GM21360 (cell line): ENCODE measurements around the gene MAX.

ENCODE experiments used
- ATAC-seq: cut with Tn5 transposase; IDR thresholded peaks from one replicate; pipeline ENCODE4 v1.9.1; 2021; ENCODE audit warnings: mild to moderate bottlenecking, moderate library complexity; ENCODE audit not compliant: unreplicated experiment

The MAX gene

GRCh38 chr14:65074449-65075150 lies 27.7 kb downstream of the MAX start:
- no peak for ATAC-seq

GRCh38 chr14:65073605-65074201 lies 28.6 kb downstream of the MAX start:
- no peak for ATAC-seq

- ATAC-seq: no peak
Observed at GRCh38 chr14:65072937-65073336, 29.4 kb downstream of the MAX start.

GRCh38 chr14:65072256-65072655 lies 30.1 kb downstream of the MAX start:
- ATAC-seq: no peak

- no peak for ATAC-seq
Observed at GRCh38 chr14:65071544-65071943, 30.8 kb downstream of the MAX start.

- no peak for ATAC-seq
Observed at GRCh38 chr14:65070471-65070976, 31.8 kb downstream of the MAX start.

GRCh38 chr14:65069874-65070413 lies 32.4 kb downstream of the MAX start:
- ATAC-seq: no peak

GRCh38 chr14:65065719-65066118 lies 36.6 kb downstream of the MAX start:
- ATAC-seq: no peak

- no peak for ATAC-seq
Observed at GRCh38 chr14:65062096-65063075, 39.9 kb downstream of the MAX start.

GRCh38 chr14:65057695-65058094 lies 44.6 kb downstream of the MAX start:
- no peak for ATAC-seq

- no peak for ATAC-seq
Observed at GRCh38 chr14:65054471-65055085, 47.7 kb downstream of the MAX start.

GRCh38 chr14:65053466-65053865 lies 48.9 kb downstream of the MAX start:
- no peak for ATAC-seq

- no peak for ATAC-seq
Observed at GRCh38 chr14:65052832-65053231, 49.5 kb downstream of the MAX start.

- no peak for ATAC-seq
Observed at GRCh38 chr14:65045709-65046108, 56.6 kb downstream of the MAX start.

GRCh38 chr14:65045006-65045405 lies 57.3 kb downstream of the MAX start:
- ATAC-seq: no peak

- ATAC-seq: no peak
Observed at GRCh38 chr14:65044596-65044959, 57.7 kb downstream of the MAX start.

GRCh38 chr14:65043893-65044595 lies 58.3 kb downstream of the MAX start:
- no peak for ATAC-seq

GRCh38 chr14:65042731-65043372 lies 59.5 kb downstream of the MAX start:
- ATAC-seq: no peak

- no peak for ATAC-seq
Observed at GRCh38 chr14:65042296-65042695, 60.0 kb downstream of the MAX start.
